OCI-LY1 (cell line): ENCODE data around the gene TAC4.

ENCODE experiments used
- H2AFZ ChIP-seq: fragments of 200-600 bp; sonication (generic), shearing (Covaris generic); 2 replicates; pipeline ENCODE4 v1.6.0; 2014; ENCODE audit warnings: antibody characterized with exemption, mild to moderate bottlenecking, low read length
- H3F3A ChIP-seq: fragments of 200-600 bp; sonication (generic), shearing (Covaris generic); 2 replicates; pipeline ENCODE4 v1.6.0; 2014; ENCODE audit warnings: mild to moderate bottlenecking, antibody characterized with exemption, low read length, moderate library complexity; ENCODE audit not compliant: insufficient read depth
- H3K27ac ChIP-seq: fragments of 200-600 bp; sonication (generic); 2 replicates; pipeline ENCODE4 v1.5.1; 2014; ENCODE audit warnings: low read length, mixed run types, mild to moderate bottlenecking, low read depth; ENCODE audit not compliant: poor library complexity, severe bottlenecking
- H3K27me3 ChIP-seq: fragments of 200-600 bp; sonication (generic); 2 replicates; pipeline ENCODE4 v1.6.0; 2014; ENCODE audit warnings: antibody characterized with exemption, mild to moderate bottlenecking, low read length, moderate library complexity; ENCODE audit not compliant: insufficient read depth
- H3K36me3 ChIP-seq: fragments of 200-600 bp; sonication (generic); 2 replicates; pipeline ENCODE4 v1.6.1; 2014; ENCODE audit warnings: mild to moderate bottlenecking, antibody characterized with exemption, low read length, moderate library complexity, mixed read lengths; ENCODE audit not compliant: insufficient read depth
- H3K4me1 ChIP-seq: fragments of 200-600 bp; sonication (generic); 2 replicates; pipeline ENCODE4 v1.5.1; 2014; ENCODE audit warnings: mild to moderate bottlenecking, low read length, moderate library complexity; ENCODE audit not compliant: insufficient read depth, severe bottlenecking
- H3K4me2 ChIP-seq: fragments of 200-600 bp; sonication (generic), shearing (Covaris generic); 2 replicates; pipeline ENCODE4 v1.6.1; 2014; ENCODE audit warnings: low read length
- H3K4me3 ChIP-seq: fragments of 200-600 bp; sonication (generic); 2 replicates; pipeline ENCODE4 v1.5.1; 2014; ENCODE audit warnings: low read length, low read depth, mild to moderate bottlenecking, mixed read lengths; ENCODE audit not compliant: poor library complexity, severe bottlenecking
- H3K79me2 ChIP-seq: fragments of 200-600 bp; shearing (Covaris generic); 2 replicates; pipeline ENCODE4 v1.6.1; 2016; ENCODE audit warnings: mixed run types, low read length, mixed read lengths; ENCODE audit not compliant: insufficient read depth
- H3K9ac ChIP-seq: fragments of 200-600 bp; sonication (generic), shearing (Covaris generic); 2 replicates; pipeline ENCODE4 v1.6.1; 2014; ENCODE audit warnings: mild to moderate bottlenecking, low read length, mixed read lengths
- H3K9me2 ChIP-seq: fragments of 200-600 bp; sonication (generic), shearing (Covaris generic); 2 replicates; pipeline ENCODE4 v1.6.1; 2014; ENCODE audit warnings: low read depth, mild to moderate bottlenecking, low read length, mixed read lengths
- H3K9me3 ChIP-seq: fragments of 200-600 bp; shearing (Covaris generic); 2 replicates; pipeline ENCODE4 v1.6.1; 2014; ENCODE audit warnings: low read length, mixed read lengths
- H4K20me1 ChIP-seq: fragments of 200-600 bp; sonication (generic), shearing (Covaris generic); 2 replicates; pipeline ENCODE4 v1.6.0; 2016; ENCODE audit warnings: mild to moderate bottlenecking, low read length; ENCODE audit not compliant: insufficient read depth
- CTCF ChIP-seq: fragments of 200-600 bp; sonication (generic), shearing (Covaris generic); IDR thresholded peaks from 2 replicates; pipeline ENCODE4 v1.5.1; 2017; ENCODE audit warnings: mild to moderate bottlenecking, antibody characterized with exemption, low read length, moderate library complexity, mixed read lengths
- EZH2 ChIP-seq: fragments of 200-600 bp; sonication (generic), shearing (Covaris generic); IDR thresholded peaks from 2 replicates; pipeline ENCODE4 v1.8.0; 2017; ENCODE audit warnings: borderline replicate concordance, mixed run types, mild to moderate bottlenecking, antibody characterized with exemption, low read length, moderate library complexity, mixed read lengths

The TAC4 gene

GRCh38 chr17:49798182-49798581 is 49.7 kb downstream of the TAC4 start:
- H3K9ac ChIP-seq = no peak overlapping the region
- no peak overlapping the region for H3K4me2 ChIP-seq
- H3K9me2 ChIP-seq = no peaks in the 10 kb centered on the region
- H3F3A ChIP-seq = no peaks in the 10 kb centered on the region
- H3K9me3 ChIP-seq = no peaks in the 10 kb centered on the region
- no peak overlapping the region for H3K27ac ChIP-seq
- no peaks in the 10 kb centered on the region for H4K20me1 ChIP-seq
- peaks cover 41% of the 10 kb centered on the region for H3K79me2 ChIP-seq
- H3K4me3 ChIP-seq = no peak overlapping the region
- no peaks in the 10 kb centered on the region for H3K4me1 ChIP-seq
- H2AFZ ChIP-seq = no peak overlapping the region
- H3K36me3 ChIP-seq = peaks cover 94% of the 10 kb centered on the region
- TF ChIP-seq CTCF (no peak), EZH2 (no peak)
- no peaks in the 10 kb centered on the region for H3K27me3 ChIP-seq

GRCh38 chr17:49795372-49795771 is 52.5 kb downstream of the TAC4 start:
- Histone ChIP-seq H3K27me3 (no peaks in the 10 kb centered on the region), H3K9me2 (no peaks in the 10 kb centered on the region), H3K27ac (no peak overlapping the region), H3K4me2 (no peak overlapping the region), H3K36me3 (peaks cover 92% of the 10 kb centered on the region), H3F3A (no peaks in the 10 kb centered on the region), H4K20me1 (no peaks in the 10 kb centered on the region; the same call in 1 of the 2 replicates), H3K9me3 (no peaks in the 10 kb centered on the region), H3K79me2 (peaks cover 43% of the 10 kb centered on the region), H2AFZ (no peak overlapping the region), H3K4me3 (no peak overlapping the region), H3K4me1 (peaks cover 3% of the 10 kb centered on the region), H3K9ac (no peak overlapping the region)
- TF ChIP-seq EZH2 (no peak), CTCF (no peak)

- no peak for TF ChIP-seq CTCF
- no peak for TF ChIP-seq EZH2
- H3K36me3 ChIP-seq = peaks cover 83% of the 10 kb centered on the region
These were observed 54.6 kb downstream of the TAC4 start for GRCh38 chr17:49793309-49793708.

More at GRCh38 chr17:49793309-49793708, 54.6 kb downstream of the TAC4 start:
- Histone ChIP-seq H4K20me1 (no peaks in the 10 kb centered on the region; the same call in 1 of the 2 replicates), H3K9me2 (no peaks in the 10 kb centered on the region), H3K4me2 (no peak overlapping the region), H3K27ac (no peak overlapping the region), H2AFZ (no peak overlapping the region), H3K27me3 (no peaks in the 10 kb centered on the region), H3K9me3 (no peaks in the 10 kb centered on the region), H3K9ac (no peak overlapping the region), H3K4me3 (no peak overlapping the region), H3K79me2 (peaks cover 53% of the 10 kb centered on the region), H3K4me1 (peaks cover 14% of the 10 kb centered on the region), H3F3A (no peaks in the 10 kb centered on the region)
